NCI-H345 (cell line): ENCODE data around the gene FBXL15.
A peak's percentile ranks its signal among the peaks of the same experiment; 100 is the strongest.

Source experiments
- DNase-seq: peaks from one replicate; lab custom pipeline; 2025; lab: John Stamatoyannopoulos, UW

FBXL15 gene

DNA sequence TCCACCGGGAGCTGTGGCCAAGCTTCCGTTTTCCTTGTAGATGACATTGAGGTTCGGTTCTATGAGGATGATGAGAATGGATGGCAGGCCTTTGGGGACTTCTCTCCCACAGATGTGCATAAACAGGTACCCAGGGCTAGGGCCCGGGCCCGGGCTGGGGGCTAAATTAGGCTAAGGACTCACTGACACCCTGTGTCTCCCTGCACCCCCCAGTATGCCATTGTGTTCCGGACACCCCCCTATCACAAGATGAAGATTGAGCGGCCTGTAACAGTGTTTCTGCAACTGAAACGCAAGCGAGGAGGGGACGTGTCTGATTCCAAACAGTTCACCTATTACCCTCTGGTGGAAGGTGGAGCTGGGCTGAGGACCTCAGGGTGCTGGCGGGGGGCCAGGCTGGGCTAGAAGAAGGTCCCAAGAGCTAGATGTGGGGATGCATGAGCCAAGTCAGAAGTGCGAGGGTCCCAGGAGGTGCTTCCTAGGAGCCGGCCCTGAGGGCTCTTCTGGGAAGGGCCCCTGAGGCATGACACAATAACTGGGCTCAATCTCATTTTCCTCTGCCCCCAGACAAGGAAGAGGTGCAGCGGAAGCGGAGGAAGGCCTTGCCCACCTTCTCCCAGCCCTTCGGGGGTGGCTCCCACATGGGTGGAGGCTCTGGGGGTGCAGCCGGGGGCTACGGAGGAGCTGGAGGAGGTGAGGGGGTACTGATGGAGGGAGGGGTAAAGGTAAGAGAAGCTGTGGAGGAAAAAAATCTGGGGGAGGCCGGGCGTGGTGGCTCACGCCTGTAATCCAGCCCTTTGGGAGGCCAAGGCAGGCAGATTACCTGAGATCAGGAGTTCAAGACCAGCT, 22.2 kb upstream of the FBXL15 start:
- no peak for DNase-seq

DNA sequence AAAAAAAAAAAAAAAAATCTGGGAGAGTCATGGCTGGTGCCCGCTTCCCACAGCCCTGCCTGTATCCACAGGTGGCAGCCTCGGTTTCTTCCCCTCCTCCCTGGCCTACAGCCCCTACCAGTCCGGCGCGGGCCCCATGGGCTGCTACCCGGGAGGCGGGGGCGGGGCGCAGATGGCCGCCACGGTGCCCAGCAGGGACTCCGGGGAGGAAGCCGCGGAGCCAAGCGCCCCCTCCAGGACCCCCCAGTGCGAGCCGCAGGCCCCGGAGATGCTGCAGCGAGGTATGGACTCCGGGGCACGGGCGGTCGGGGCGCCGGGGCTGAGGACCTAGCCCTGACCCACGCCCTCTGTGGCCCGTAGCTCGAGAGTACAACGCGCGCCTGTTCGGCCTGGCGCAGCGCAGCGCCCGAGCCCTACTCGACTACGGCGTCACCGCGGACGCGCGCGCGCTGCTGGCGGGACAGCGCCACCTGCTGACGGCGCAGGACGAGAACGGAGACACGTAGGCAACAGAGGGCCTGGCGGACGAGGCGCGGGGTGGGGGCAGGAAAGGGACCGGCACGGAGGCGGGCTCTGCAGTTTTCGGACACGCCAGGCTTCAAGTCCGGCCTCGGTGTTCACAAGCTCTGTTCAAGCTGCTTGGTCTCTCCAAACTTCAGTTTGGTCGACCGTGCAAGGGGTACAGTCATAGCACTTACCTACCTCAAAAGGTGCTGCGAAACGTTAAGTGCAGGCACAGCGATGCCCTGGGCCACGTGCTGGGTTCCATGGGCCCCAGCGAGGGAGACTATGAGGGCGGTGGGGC, 21.2 kb upstream of the FBXL15 start:
- DNase-seq = peak; percentile 81

DNA sequence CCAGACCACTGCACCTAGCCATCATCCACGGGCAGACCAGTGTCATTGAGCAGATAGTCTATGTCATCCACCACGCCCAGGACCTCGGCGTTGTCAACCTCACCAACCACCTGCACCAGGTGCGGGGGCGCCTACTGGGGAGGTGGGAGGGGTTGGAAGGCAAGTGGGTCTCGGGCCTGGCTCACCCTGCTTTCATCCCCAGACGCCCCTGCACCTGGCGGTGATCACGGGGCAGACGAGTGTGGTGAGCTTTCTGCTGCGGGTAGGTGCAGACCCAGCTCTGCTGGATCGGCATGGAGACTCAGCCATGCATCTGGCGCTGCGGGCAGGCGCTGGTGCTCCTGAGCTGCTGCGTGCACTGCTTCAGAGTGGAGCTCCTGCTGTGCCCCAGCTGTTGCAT, 20.6 kb upstream of the FBXL15 start:
- peak; percentile 43 for DNase-seq

DNA sequence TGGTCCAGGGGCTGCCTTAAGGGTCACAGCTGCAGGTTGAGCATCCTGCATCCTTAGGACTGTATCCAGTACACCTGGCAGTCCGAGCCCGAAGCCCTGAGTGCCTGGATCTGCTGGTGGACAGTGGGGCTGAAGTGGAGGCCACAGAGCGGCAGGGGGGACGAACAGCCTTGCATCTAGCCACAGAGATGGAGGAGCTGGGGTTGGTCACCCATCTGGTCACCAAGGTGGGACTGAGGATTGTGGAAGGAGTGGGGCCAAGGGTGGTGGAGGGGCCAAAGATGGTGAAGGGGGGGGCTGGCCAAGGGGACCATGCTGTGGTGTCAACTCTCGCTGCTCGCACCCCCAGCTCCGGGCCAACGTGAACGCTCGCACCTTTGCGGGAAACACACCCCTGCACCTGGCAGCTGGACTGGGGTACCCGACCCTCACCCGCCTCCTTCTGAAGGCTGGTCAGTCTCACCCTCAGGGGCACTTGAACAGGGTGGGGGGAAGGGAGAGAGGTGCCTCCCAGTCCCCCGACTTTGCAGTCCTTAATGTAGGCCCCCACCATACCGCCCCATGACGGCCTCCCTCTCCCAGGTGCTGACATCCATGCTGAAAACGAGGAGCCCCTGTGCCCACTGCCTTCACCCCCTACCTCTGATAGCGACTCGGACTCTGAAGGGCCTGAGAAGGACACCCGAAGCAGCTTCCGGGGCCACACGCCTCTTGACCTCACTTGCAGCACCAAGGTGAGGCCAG, 19.9 kb upstream of the FBXL15 start:
- no peak for DNase-seq

DNA sequence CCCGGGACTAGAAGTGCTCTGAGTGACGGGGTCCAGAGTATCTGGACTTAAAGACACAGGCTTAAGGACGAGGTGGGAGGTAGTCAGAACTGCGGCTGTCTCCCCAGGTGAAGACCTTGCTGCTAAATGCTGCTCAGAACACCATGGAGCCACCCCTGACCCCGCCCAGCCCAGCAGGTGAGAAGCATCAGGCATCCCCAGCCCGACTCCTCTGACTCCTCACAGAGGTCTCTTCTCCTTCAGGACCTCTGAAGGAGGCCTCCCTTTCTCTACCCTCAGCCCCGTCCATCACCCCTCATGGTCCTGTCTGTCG, 19.3 kb upstream of the FBXL15 start:
- no peak for DNase-seq

DNA sequence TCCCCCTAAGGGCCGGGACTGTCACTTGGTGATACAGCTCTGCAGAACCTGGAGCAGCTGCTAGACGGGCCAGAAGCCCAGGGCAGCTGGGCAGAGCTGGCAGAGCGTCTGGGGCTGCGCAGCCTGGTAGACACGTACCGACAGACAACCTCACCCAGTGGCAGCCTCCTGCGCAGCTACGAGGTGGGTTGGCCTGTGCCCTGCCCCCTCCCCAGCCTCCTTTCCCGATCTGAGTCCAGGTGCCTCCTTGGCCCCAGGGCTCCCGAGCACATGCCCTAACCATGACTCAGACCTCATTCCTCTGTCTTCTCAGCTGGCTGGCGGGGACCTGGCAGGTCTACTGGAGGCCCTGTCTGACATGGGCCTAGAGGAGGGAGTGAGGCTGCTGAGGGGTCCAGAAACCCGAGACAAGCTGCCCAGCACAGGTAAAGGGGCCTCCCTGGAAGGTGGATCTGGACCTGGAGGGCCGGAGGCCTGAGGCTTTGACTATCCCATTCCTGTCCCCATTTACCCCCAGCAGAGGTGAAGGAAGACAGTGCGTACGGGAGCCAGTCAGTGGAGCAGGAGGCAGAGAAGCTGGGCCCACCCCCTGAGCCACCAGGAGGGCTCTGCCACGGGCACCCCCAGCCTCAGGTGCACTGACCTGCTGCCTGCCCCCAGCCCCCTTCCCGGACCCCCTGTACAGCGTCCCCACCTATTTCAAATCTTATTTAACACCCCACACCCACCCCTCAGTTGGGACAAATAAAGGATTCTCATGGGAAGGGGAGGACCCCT, 18.7 kb upstream of the FBXL15 start:
- no peak for DNase-seq

DNA sequence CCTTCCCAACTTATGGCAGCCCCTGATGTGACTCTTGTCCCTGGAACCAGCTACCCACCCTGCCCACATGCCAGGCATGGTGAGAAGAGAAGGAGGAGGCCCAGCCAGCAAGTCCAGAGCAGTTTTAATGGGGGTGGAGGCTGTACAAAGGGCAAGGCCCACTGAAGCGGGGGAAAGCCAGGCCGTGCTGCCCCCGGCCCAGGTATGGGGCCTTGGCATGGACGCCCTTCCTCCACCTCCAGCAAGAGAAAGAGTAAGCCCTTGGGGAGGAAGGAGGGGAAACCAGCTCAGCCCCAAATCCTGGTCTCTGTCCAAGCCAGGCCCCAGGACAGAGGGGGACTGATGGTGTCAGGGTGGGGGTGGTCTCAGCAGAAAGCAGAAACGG, 18.1 kb upstream of the FBXL15 start:
- DNase-seq = no peak

DNA sequence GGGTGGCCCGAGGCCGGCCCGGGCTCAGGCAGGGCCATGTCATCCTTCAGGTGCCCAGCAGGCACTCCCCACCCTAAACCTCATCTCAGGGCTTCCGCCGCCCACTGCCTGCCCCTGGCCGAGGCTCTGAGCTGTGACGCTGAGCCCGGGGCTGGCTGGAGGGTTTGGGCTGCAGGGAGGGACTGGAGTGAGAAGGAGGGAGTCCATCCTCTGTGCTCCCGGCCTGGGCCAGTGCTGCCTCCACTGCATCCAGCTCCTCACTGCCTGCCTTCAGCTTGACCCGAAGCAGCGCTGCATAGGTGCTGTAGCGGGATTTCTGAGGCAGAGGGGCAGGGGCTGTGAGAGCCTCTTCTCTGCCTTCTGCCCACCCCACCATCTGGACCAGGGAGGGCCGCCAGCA, 17.5 kb upstream of the FBXL15 start:
- DNase-seq = no peak

DNA sequence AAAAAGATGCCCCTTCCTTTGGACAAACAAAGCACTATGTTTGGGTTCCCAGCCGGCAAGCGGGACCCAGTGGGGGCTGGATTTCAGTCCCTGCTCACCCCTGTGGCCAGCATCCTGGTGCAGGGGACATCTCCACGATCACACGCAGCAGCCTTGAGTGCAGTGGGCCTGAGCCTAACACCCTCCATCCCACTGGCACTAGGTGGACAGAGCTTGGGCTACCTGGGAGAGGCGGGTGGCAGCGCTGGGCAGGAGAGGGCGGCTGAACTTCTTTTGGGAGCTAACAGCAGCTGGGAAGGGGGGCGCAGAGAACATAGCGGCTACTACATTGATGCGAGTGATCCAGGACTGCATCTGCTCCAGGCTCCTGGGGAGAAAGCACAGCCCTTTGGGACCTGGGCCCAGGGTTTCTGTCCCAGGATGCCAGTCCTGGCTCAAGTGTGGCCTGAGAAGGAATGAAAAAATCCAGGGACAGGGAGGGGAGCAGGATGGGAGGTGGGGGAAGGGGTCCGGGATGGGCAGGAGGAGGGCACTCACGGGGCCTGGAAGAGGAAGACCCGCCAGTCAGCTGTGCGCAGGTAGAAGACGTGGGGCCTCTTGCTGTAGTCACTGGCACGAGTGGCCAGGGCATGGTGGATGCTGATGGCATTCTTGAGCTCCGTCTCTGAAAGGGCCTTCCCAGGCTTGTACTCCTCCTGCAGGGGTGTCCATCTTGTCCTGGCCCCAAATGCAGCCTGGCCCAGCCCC, 16.1 kb upstream of the FBXL15 start:
- DNase-seq = no peak

DNA sequence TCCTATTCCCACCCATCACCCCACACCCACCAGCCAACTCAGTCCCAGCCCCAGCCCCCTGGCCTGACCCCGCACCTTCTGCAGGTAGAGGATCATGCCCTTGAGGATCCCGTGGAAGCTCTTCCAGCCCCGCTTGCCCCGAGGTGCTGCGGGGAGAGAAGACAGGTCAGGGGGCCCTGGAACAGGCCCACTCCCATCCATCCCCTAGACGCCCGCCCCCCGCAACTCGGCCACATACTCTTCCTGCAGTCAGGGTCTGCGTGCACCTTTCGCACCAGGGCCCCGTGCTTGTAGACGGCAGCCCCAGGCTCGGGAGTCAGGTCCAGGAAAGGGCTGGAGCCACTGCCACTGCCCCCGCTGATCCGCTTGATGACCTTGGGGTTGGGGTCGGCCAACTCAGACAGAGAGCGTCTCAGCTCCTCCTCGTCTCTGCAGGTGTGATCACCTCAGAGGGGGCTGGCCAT, 15.5 kb upstream of the FBXL15 start:
- no peak for DNase-seq

DNA sequence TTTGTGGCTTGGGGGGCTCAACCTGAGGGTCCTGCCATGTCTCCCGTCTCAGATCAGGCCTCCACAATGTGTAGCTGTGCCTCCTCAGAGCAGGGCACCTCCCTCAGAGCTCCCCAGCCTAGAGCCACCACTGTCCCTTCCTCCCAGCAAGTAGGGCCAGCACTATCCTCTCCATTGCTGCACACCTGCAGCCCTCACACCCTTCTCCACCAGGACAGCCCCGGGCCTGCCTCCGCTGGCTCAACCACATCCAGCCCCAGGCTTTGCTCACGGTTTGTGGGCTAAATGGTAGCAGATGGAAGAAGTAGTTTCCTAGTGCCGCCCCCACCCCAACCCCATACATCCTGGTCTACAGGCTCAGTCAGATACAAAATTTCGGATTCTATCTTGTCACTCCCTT, 15.0 kb upstream of the FBXL15 start:
- DNase-seq = no peak

DNA sequence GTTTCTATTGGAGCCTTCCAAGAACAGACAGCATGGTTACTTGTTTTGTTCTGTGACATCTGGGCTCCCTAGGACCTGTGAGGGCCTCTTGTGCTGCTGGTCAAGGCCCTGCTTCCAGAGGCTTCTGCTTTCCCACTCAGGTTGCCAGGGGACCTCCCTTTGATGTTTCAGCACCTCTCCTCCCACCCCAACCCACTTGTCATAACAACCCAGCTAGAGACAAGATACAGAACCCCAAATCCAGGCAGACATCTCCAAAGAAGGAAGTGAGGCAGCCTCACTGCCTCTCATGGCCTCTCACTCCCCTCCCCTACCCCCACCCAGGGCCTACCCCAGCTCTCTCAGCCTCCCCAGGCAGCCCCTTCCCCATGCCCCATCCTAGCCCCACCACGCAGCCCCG, 13.8 kb upstream of the FBXL15 start:
- no peak for DNase-seq

DNA sequence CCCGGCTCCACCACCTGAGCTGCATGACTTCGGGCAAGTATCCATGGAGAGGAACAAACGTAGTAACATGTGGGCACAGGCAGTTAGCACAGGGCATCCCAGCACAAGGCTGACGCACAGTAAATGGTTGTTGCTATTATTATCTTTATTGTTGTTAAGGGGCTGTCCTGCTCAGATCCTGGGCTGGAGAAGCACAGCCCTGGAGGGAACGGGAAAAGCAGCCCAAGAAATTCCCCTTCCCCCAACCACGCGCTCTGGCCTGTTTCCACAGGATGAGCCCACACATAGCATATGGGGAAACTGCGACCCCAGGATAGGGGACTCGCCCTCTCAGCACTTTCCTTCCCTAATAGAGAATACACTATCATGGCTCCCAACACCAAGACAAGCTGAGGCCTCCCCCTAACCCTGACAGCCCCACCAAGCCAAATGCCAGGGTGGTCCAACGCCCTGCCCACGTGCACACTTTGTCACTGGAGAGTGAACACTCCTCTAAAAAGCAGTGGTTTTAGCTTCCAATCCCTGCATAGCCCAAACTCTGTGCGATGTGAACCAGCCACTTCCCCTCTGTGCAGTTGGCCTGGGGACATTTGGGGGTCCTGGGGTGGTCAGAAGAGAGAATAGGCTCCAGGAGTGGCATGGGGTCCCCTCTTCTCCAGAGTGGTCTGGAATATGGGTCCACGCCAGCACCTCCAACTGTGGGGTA, 13.1 kb upstream of the FBXL15 start:
- no peak for DNase-seq

DNA sequence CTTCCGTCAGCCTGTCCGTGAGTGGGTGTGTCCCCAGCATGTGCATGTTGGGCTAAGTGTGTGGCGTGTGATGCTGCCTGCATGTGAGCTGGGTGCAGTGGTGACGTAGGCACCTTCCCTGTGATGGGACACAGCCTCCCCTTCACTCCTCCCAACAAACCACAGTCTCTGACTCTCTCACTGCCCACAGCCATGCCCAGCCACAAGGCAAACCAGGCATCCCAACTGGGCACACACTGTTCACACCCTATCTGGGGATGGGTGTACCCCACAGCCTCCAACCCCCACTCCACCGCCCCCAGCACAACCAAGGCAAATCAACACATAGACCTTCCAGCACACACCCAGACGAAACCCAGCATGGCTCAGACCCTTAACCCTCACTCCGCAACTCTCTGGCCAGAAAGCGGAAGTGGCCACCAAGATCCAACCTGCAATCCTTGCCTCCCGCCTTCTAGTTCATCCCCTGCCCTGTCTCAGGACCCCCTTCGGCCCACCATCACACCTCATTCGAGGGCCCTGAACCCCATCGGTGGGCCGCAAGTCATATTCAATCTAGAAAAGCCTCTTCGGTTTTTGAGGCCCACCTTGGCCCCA, 12.4 kb upstream of the FBXL15 start:
- no peak for DNase-seq

DNA sequence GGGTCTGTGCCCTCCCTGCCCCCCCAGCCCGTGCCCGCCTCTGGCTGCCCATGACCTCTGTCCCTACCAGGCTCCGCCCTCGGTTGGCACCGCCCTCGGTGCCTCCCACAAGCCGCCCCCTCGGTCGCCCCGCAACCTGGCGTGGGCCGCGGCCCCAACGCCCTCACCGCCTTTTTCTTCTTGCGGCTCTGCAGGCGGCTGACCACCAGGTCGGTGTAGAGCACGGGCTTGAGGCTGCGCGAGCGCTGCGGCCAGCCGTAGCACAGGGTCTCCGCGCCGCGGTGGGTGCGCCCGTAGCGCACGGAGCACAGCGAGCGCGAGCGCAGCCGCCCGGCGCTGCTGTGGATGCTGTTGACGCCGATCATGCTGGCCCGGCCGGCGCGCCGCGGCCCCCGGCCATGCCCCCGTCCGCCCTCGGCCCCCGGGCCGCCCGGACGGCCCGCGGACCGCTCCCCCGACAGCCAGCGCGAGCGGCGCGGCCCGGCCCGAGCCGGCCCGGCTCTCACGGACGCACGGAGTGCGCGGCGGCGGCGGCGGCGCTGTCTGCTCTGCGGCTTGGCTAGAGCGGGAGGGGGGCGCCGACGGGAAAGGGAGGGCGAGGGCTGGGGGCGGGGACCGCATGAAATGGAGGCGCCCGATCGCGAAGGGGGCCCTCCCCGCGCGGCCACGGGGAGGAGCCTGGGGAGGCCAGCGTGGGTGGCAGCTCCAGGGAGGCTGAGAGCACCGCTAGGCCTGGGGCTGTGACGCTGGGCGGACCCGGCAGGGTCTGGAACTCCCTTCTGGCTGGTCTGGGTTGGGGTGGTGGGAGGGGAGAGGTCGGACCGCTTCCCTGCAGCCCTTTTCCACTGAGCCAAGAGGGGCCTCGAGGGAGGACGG, 11.7 kb upstream of the FBXL15 start:
- peak; percentile 45 for DNase-seq

DNA sequence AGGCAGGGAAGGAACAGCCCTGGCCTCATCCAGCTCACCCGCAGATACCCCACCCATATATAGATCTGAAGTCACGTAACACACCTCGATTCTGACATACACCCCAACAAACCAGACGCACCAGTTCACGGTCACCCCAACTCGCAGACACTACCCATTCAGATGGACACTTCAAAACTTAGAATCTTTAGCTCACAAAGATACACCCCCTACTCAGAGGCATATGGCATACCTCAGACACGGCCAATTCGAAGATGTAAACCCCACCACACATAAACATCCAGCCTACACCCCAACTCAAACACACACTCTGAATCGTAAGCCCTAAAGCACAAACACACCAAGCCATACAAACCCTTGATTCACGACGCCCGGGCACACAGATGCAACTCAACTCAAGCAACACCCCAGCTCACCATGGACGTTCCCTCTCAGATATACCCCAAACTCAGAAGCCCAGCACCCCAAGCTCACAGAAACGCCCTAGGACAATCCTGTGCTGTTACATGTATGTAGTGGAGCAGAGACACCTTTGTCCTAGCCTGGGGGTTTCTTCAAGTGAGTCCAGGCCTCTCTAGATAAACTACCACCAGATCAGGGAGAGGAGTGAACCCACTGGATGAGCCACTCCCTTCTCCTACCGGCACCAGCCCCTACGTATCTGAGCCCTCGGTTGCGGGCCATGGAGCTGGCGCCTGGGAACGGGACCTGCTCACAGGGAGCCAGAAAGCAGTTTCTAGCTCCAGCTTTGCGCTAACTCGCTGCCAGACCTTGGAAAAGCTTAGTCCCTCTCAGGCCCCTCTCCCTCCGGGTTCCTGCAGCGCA, 10.8 kb upstream of the FBXL15 start:
- DNase-seq = no peak

DNA sequence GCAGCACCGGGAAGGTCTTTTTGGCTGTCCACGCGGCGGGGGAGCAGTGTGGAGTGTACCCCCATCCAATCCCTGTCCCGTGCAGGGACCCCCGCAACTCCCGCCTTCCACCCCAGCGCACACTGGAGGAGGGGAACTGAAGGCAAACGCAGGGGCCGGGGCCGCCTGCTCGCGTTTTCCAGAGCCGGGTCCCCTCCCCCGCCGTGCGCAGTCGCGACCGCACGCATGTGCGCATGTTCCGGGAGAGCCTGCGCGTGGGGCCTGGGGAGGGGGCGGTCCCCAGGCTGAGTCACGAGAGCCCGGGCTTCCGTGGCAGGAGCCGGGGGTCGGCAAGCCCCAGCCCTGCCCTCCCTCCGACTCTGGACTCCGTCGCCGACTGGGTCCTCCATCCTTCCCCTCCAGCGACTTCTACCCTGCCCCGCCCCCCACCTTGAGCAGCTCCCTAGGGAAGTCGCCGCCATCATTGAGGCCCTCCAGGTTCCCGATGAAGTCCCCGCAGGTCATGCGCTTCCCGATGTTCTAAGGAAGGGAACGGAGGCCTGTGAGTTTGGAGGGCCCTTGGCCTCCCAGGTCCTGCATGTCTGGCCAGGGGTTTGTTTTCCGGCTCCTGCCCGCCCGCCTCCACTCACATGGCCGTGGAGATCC, 10.1 kb upstream of the FBXL15 start:
- no peak for DNase-seq
